GM21576 (cell line): ENCODE data around the gene KRTAP6-1.

Source experiments
- ATAC-seq: cut with Tn5 transposase; IDR thresholded peaks from one replicate; pipeline ENCODE4 v1.9.1; 2021; ENCODE audit warnings: mild to moderate bottlenecking, moderate library complexity; ENCODE audit not compliant: unreplicated experiment

The KRTAP6-1 gene

DNA sequence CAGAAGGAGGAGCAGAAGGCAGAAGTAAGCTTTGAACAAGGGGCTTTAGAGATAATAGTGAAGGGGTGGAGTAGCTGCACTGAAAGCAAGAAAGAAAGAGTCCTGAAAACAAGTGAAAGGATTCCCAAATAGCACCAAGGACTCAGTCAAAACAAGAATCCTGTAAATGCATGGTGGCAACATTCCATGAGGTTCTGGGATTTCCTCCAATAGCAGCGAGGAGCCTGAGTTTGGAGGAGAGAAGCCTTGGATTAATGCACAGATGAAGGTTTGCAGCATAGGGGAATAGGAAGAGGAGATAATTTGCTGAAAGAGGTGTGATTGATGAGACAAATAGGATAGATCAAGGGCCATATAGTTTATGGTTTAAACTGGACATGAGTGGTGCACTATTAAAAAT, 34.4 kb downstream of the KRTAP6-1 start:
- no peak for ATAC-seq

DNA sequence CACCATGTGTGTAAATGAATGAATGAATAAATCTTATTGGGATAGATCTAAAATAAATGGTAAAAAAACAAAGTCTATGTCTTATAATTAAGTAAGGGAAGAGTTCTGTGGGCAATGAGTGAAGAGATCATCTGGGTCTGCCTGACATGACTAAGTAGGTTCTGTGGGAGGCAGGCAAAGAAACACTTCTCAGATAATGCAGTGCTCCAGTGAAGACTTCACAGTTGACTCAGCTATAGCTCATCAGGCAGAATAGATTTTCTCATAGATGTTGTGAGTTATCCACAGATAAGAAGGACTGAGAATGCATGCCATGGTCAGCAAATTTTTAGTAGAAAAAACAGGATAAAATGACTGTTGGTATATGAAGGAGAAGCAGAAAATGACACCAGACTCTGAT, 36.0 kb downstream of the KRTAP6-1 start:
- ATAC-seq: no peak

- no peak for ATAC-seq
These were observed 46.1 kb downstream of the KRTAP6-1 start for GRCh38 chr21:30567617-30568016.

GRCh38 chr21:30563630-30564029, 50.1 kb downstream of the KRTAP6-1 start:
- ATAC-seq: no peak
